Testis (tissue), 3 donors: ENCODE data around the gene WDR88. TPM values are rescaled to one million over a fixed set of nuclear protein-coding genes. Genes with fewer than 3 reads are reported as not detected.

Experiments
- DNase-seq: peaks from one replicate; pipeline ENCODE4 v3.0.0-alpha.2; 2019
- H3K27ac ChIP-seq, 2 donors: fragments of 200-600 bp; sonication (generic); one replicate each; pipeline ENCODE4 v1.5.1; 2019
- H3K27me3 ChIP-seq: fragments of 200-600 bp; sonication (generic); one replicate; pipeline ENCODE4 v1.5.1; 2019
- H3K36me3 ChIP-seq: fragments of 200-600 bp; sonication (generic); one replicate; pipeline ENCODE4 v1.5.1; 2017; ENCODE audit warnings: low read depth; ENCODE audit errors: missing control alignments
- H3K4me1 ChIP-seq: fragments of 200-600 bp; sonication (generic); one replicate; pipeline ENCODE4 v1.5.1; 2019
- H3K4me3 ChIP-seq, 2 donors: fragments of 200-600 bp; sonication (generic); one replicate each; pipeline ENCODE4 v1.5.1; 2017 to 2019
- H3K9me3 ChIP-seq: fragments of 200-600 bp; sonication (generic); one replicate; pipeline ENCODE4 v1.5.1; 2017
- CTCF ChIP-seq, 3 experiments: fragments of 450-650 bp in 2 of 3; fragments of 200-600 bp in 1 of 3; sonication (generic) in 1 of 3; IDR thresholded peaks; one replicate each; pipeline ENCODE4 v1.5.1; 2016 to 2019; ENCODE audit warnings: antibody characterized with exemption in 3 of 3, mild to moderate bottlenecking in 2 of 3, moderate library complexity in 1 of 3
- POLR2A ChIP-seq: fragments of 450-650 bp; IDR thresholded peaks from one replicate; pipeline ENCODE4 v1.6.1; 2017; ENCODE audit warnings: antibody characterized with exemption, mild to moderate bottlenecking, moderate library complexity
- WGBS, 2 donors: methylation state at CpG; one replicate each; pipeline ENCODE4 v1.1.5; 2018; 5-methylcytosine and 5-hydroxymethylcytosine counted together
- intact Hi-C: fragments of 100-400 bp; cut with DNase I; formaldehyde crosslinking; loops from one replicate; pipeline ENCODE4 v1.15.1; 2023; ENCODE audit warnings: low total_unique reads
- polyA plus RNA-seq: library from polyadenylated mRNA; stranded (reverse); fragments of 350-450 nt; fragmentation: Illumina TruSeq; extraction: RNeasy Lipid Tissue Mini Kit (QIAGEN cat#74804); gene quantifications from one replicate; pipeline ENCODE4 v1.2.3, GENCODE V29; 2014; ENCODE audit warnings: low read depth, low replicate concordance; ENCODE audit not compliant: insufficient read depth
- total RNA-seq, 2 donors: library from RNA; depleted of rRNA; stranded (reverse); fragments of >200 nt; gene quantifications; one replicate each; pipeline ENCODE4 v1.2.3, GENCODE V29; 2016

WDR88 gene
- total and polyA plus RNA-seq, 3 donors from 2014 or later, result 5.0 to 15.3 (median 8.9) TPM

GRCh38 chr19:33192010-33192409, 60.1 kb downstream of the WDR88 start:
- no peaks in the 10 kb centered on the region for H3K36me3 ChIP-seq
- H3K27me3 ChIP-seq, result no peaks in the 10 kb centered on the region
- no peak overlapping the region for H3K4me3 ChIP-seq
- TF ChIP-seq CTCF (IDR thresholded peaks at IDR 0.05), result peak in 1 of 3 experiments; percentile 19
- TF ChIP-seq POLR2A, result no peak
- 79 to 89% methylated on average over 7 of the region's 7 CpGs for WGBS, 2 donors
- no peaks in the 10 kb centered on the region for H3K9me3 ChIP-seq
- no peak overlapping the region for H3K27ac ChIP-seq
- intact Hi-C loops, result no loop called here
- H3K4me1 ChIP-seq, result peaks cover 8% of the 10 kb centered on the region
- no peak for DNase-seq

GRCh38 chr19:33193269-33193864, 61.5 kb downstream of the WDR88 start:
- no peak overlapping the region for H3K4me3 ChIP-seq
- no peak overlapping the region for H3K27ac ChIP-seq
- H3K27me3 ChIP-seq, result no peaks in the 10 kb centered on the region
- no peak for TF ChIP-seq POLR2A
- TF ChIP-seq CTCF (IDR thresholded peaks at IDR 0.05), result no peak
- H3K4me1 ChIP-seq, result peaks cover 8% of the 10 kb centered on the region
- intact Hi-C loops, result no loop called here
- WGBS, 2 donors, result 63 to 74% methylated on average over 7 to 8 of the region's 8 CpGs
- DNase-seq, result no peak
- H3K36me3 ChIP-seq, result no peaks in the 10 kb centered on the region
- no peaks in the 10 kb centered on the region for H3K9me3 ChIP-seq

- 7 to 38% methylated on average over 3 to 18 of the region's 50 CpGs for WGBS, 2 donors
- DNase-seq, result peak; percentile 61
- Histone ChIP-seq H3K4me3 (peak within 1 kb of the TSS; percentile 66 to 76), H3K4me1 (peaks cover 8% of the 10 kb centered on the region), H3K27me3 (no peaks in the 10 kb centered on the region), H3K9me3 (no peaks in the 10 kb centered on the region), H3K36me3 (no peaks in the 10 kb centered on the region), H3K27ac (peak within 1 kb of the TSS in 1 of 2 donors; percentile 71)
- TF ChIP-seq POLR2A (no peak), CTCF (IDR thresholded peaks at IDR 0.05) (no peak)
- intact Hi-C loops, result no loop called here
Measured at GRCh38 chr19:33193865-33194362, 62.0 kb downstream of the WDR88 start, which contains the start of gene LRP3. Gene LRP3 (plus strand): TSS chr19:33194330. CDS start chr19:33194786, 456 bp downstream.

- peak overlapping the region; percentile 66 to 76 for H3K4me3 ChIP-seq
- intact Hi-C loops, result no loop called here
- 0% methylated on average over 8 of the region's 57 CpGs; no CpG with 5 or more reads in 1 of the 2 donors for WGBS, 2 donors
Measured at GRCh38 chr19:33194532-33194885, 62.6 kb downstream of the WDR88 start.

More at GRCh38 chr19:33194532-33194885, 62.6 kb downstream of the WDR88 start:
- TF ChIP-seq POLR2A, result no peak
- TF ChIP-seq CTCF (IDR thresholded peaks at IDR 0.05), result no peak
- Histone ChIP-seq H3K27me3 (no peaks in the 10 kb centered on the region), H3K4me1 (peaks cover 8% of the 10 kb centered on the region), H3K36me3 (no peaks in the 10 kb centered on the region), H3K27ac (peak overlapping the region in 1 of 2 donors; percentile 71), H3K9me3 (no peaks in the 10 kb centered on the region)
- DNase-seq, result no peak
